IMR-90 (cell line): ENCODE data around the gene CMTR1. TPM values are rescaled to one million over a fixed set of nuclear protein-coding genes. Genes with fewer than 3 reads are reported as not detected.

Experiments
- ATAC-seq: fragments of 200-7000 bp; cut with Tn5 transposase; 2 replicates; pipeline ENCODE4 v1.9.1; 2020; ENCODE audit warnings: low read depth, mild to moderate bottlenecking, moderate library complexity
- BruUV-seq: library from RNA; stranded (reverse); fragments of 400-500 nt; replicated peaks from 2 replicates; lab custom pipeline; 2021; lab: Mats Ljungman, UMichigan
- CTCF ChIA-PET: fragments of 300-600 bp; formaldehyde crosslinking; extraction: SDS; loops from one replicate; lab custom pipeline; 2021; ENCODE audit warnings: antibody characterized with exemption; lab: Yijun Ruan, JAX
- POLR2A ChIA-PET: fragments of 300-600 bp; sonication (Branson Sonifier 250); formaldehyde crosslinking; loops from one replicate; lab custom pipeline; 2022; ENCODE audit warnings: antibody characterized with exemption; ENCODE audit not compliant: unreplicated experiment; lab: Charles Lee
- DNase-seq: peaks from one replicate; pipeline ENCODE4 v3.0.0; 2013
- H2AFZ ChIP-seq: replicated peaks from 2 replicates; pipeline ENCODE3; 2013; ENCODE audit warnings: low read length, mild to moderate bottlenecking; ENCODE audit not compliant: poor library complexity
- H2AK5ac ChIP-seq: 2 replicates; pipeline ENCODE4 v1.6.1; 2013; ENCODE audit warnings: low read depth, low read length, inconsistent platforms
- H2AK9ac ChIP-seq: replicated peaks from 2 replicates; pipeline ENCODE3; 2013; ENCODE audit warnings: mild to moderate bottlenecking, low read depth, low read length, moderate library complexity; ENCODE audit not compliant: poor library complexity
- H2BK120ac ChIP-seq: 2 replicates; pipeline ENCODE4 v1.6.1; 2013; ENCODE audit warnings: low read depth, low read length, inconsistent platforms
- H2BK15ac ChIP-seq: 3 replicates; pipeline ENCODE4 v1.6.1; 2013; ENCODE audit warnings: low read depth, low read length, inconsistent platforms
- H2BK20ac ChIP-seq: 2 replicates; pipeline ENCODE4 v1.6.1; 2013; ENCODE audit warnings: low read depth, mild to moderate bottlenecking, inconsistent platforms, low read length, moderate library complexity
- H2BK5ac ChIP-seq: 2 replicates; pipeline ENCODE4 v1.6.1; 2013; ENCODE audit warnings: mild to moderate bottlenecking, low read depth, low read length, inconsistent platforms; ENCODE audit not compliant: poor library complexity, severe bottlenecking
- H3K14ac ChIP-seq: replicated peaks from 2 replicates; pipeline ENCODE4 v1.6.1; 2013; ENCODE audit warnings: low read depth, low read length, inconsistent platforms
- H3K18ac ChIP-seq: 2 replicates; pipeline ENCODE4 v1.6.1; 2013; ENCODE audit warnings: low read depth, low read length, control low read depth
- H3K23ac ChIP-seq: 2 replicates; pipeline ENCODE4 v1.6.1; 2013; ENCODE audit warnings: low read depth, low read length, inconsistent platforms
- H3K27ac ChIP-seq: 2 replicates; pipeline ENCODE4 v1.5.1; 2013; ENCODE audit warnings: mild to moderate bottlenecking, control low read depth, low read length; ENCODE audit not compliant: insufficient read depth
- H3K27me3 ChIP-seq: 2 replicates; pipeline ENCODE4 v1.6.1; 2013; ENCODE audit warnings: low read length; ENCODE audit not compliant: control insufficient read depth, insufficient read depth
- H3K36me3 ChIP-seq: 2 replicates; pipeline ENCODE4 v1.6.1; 2013; ENCODE audit warnings: low read length, mixed read lengths; ENCODE audit not compliant: control insufficient read depth, insufficient read depth
- H3K4ac ChIP-seq: 2 replicates; pipeline ENCODE4 v1.6.1; 2013; ENCODE audit warnings: low read depth, low read length, inconsistent platforms
- H3K4me1 ChIP-seq: 2 replicates; pipeline ENCODE4 v1.6.1; 2013; ENCODE audit warnings: low read length, mixed read lengths; ENCODE audit not compliant: control insufficient read depth, insufficient read depth
- H3K4me2 ChIP-seq: 2 replicates; pipeline ENCODE4 v1.6.1; 2013; ENCODE audit warnings: low read depth, mild to moderate bottlenecking, control low read depth, low read length, moderate library complexity
- H3K4me3 ChIP-seq: 2 replicates; pipeline ENCODE4 v1.5.1; 2013; ENCODE audit warnings: low read depth, mild to moderate bottlenecking, control low read depth, low read length, moderate library complexity; ENCODE audit not compliant: insufficient read depth
- H3K56ac ChIP-seq: 2 replicates; pipeline ENCODE4 v1.6.1; 2013; ENCODE audit warnings: low read length, inconsistent platforms; ENCODE audit not compliant: insufficient read depth; ENCODE audit errors: extremely low read depth
- H3K79me1 ChIP-seq, 2 experiments: 2 replicates each; pipeline ENCODE4 v1.6.1; 2013; ENCODE audit warnings: low read length in 2 of 2, inconsistent platforms in 1 of 2, low read depth in 1 of 2
- H3K9ac ChIP-seq: 2 replicates; pipeline ENCODE4 v1.6.1; 2013; ENCODE audit warnings: low read depth, low read length, control low read depth
- H3K9me1 ChIP-seq: 2 replicates; pipeline ENCODE4 v1.6.1; 2013; ENCODE audit warnings: low read length, inconsistent platforms; ENCODE audit not compliant: insufficient read depth
- H3K9me3 ChIP-seq: 2 replicates; pipeline ENCODE4 v1.6.1; 2013; ENCODE audit warnings: low read length; ENCODE audit not compliant: control insufficient read depth, insufficient read depth
- H4K20me1 ChIP-seq: 2 replicates; pipeline ENCODE4 v1.6.1; 2013; ENCODE audit warnings: low read length, inconsistent platforms; ENCODE audit not compliant: insufficient read depth
- H4K5ac ChIP-seq: 2 replicates; pipeline ENCODE4 v1.6.1; 2013; ENCODE audit warnings: mild to moderate bottlenecking, low read depth, low read length, control low read depth
- H4K8ac ChIP-seq, 2 experiments: 2 replicates each; pipeline ENCODE4 v1.6.1; 2013; ENCODE audit warnings: low read depth in 2 of 2, low read length in 2 of 2, control low read depth in 1 of 2, inconsistent platforms in 1 of 2
- H4K91ac ChIP-seq: 2 replicates; pipeline ENCODE4 v1.6.1; 2013; ENCODE audit warnings: low read depth, low read length, inconsistent platforms; ENCODE audit not compliant: insufficient read depth
- MAZ ChIP-seq: IDR thresholded peaks from 2 replicates; pipeline ENCODE4 v1.6.1; 2012; ENCODE audit warnings: low read depth, mild to moderate bottlenecking, low read length, improper control_type of control experiment, moderate library complexity, borderline replicate concordance
- NFE2L2 ChIP-seq: fragments of 150-350 bp; IDR thresholded peaks from 2 replicates; pipeline ENCODE4 v1.6.1; 2016; ENCODE audit warnings: low read depth, mild to moderate bottlenecking, low read length
- POLR2A ChIP-seq: IDR thresholded peaks from 2 replicates; pipeline ENCODE4 v1.6.1; 2012; ENCODE audit warnings: mild to moderate bottlenecking, low read depth, low read length
- WGBS, 2 experiments: methylation state at CpG; one replicate each; pipeline versions ENCODE4 v1.1.5 to v1.1.7; 2013; ENCODE audit warnings: missing lambda C conversion rate in 2 of 2; ENCODE audit not compliant: insufficient read length in 1 of 2; ENCODE audit errors: extremely low coverage in 2 of 2; 5-methylcytosine and 5-hydroxymethylcytosine counted together
- dilution Hi-C: fragments of 300-500 bp; cut with HindIII; formaldehyde crosslinking; loops from one replicate; pipeline ENCODE4 v1.14.3; 2018; ENCODE audit warnings: low sequenced_read_pairs; ENCODE audit not compliant: unreplicated experiment
- in situ Hi-C: fragments of 300-500 bp; cut with MboI; formaldehyde crosslinking; loops from 3 replicates; pipeline ENCODE4 v1.14.3; 2019; ENCODE audit warnings: low sequenced_read_pairs, inconsistent platforms, mixed read lengths
- intact Hi-C: fragments of 100-400 bp; cut with micrococcal nuclease; formaldehyde crosslinking; loops from 2 replicates; pipeline ENCODE4 v1.10.0; 2022
- polyA plus RNA-seq, 3 experiments: library from polyadenylated mRNA; depleted of rRNA; stranded (reverse); fragments of >200 nt; gene quantifications; 2 replicates each; pipeline ENCODE4 v1.2.3, GENCODE V29; 2012; ENCODE audit warnings: low replicate concordance in 1 of 3
- total RNA-seq: library from RNA; depleted of rRNA; stranded (reverse); fragments of >200 nt; gene quantifications from 2 replicates; pipeline ENCODE4 v1.2.3, GENCODE V29; 2012; rRNA removed

CMTR1 gene
- total and polyA plus RNA-seq, 2 of the 4 experiments (the other 2 are of a cell fraction) = 22.6 to 30.1 TPM

DNA sequence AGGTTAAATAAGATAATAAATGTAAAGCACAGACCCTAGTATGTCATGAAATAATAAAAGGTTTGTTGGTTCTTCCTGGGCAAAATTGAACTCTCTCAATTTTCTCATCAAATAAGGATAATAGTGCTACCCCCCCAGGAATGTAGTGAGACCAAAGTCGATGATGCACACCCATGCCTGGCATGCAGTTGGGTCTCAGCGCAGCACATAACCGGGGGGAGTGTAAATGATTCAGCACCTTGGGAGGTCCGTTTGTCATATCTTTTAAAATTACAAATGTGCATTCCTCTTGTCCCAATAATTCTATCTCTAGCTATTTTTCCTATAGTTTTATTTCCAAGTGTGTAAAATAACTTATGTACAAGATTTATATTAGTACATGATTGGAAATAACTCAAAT lies 98.0 kb downstream of the CMTR1 start:
- Histone ChIP-seq H2AK9ac (no peak overlapping the region), H3K9ac (no peak overlapping the region), H3K27ac (no peak overlapping the region), H3K27me3 (peaks cover 85% of the 10 kb centered on the region), H2AFZ (no peak overlapping the region), H3K9me3 (no peaks in the 10 kb centered on the region), H3K4me1 (peaks cover 2% of the 10 kb centered on the region; the same call in 1 of the 2 replicates), H3K4me3 (no peak overlapping the region), H2BK120ac (no peak overlapping the region), H3K4me2 (no peak overlapping the region), H3K56ac (no peak overlapping the region), H2BK5ac (no peak overlapping the region), H3K4ac (no peak overlapping the region), H4K91ac (no peak overlapping the region), H2BK15ac (no peak overlapping the region), H4K5ac (no peak overlapping the region), H3K18ac (no peak overlapping the region), H2AK5ac (no peak overlapping the region), H4K8ac (no peak overlapping the region), H3K79me1 (no peaks in the 10 kb centered on the region), H3K14ac (no peak overlapping the region), H4K20me1 (peaks cover 8% of the 10 kb centered on the region; the same call in 1 of the 2 replicates), H3K36me3 (no peaks in the 10 kb centered on the region), H3K23ac (no peak overlapping the region), H3K9me1 (no peaks in the 10 kb centered on the region), H2BK20ac (no peak overlapping the region)
- no peak for TF ChIP-seq NFE2L2
- TF ChIP-seq MAZ = peak; percentile 50; the same call in 1 of the 2 replicates
- TF ChIP-seq POLR2A = no peak
- intact Hi-C loops (no loop called here), in situ Hi-C loops (no loop called here), dilution Hi-C loops (no loop called here)
- WGBS, 2 experiments = no CpG with 5 or more reads among the region's 4 CpGs
- no TSS peak for BruUV-seq
- ATAC-seq = peak; percentile 35; the same call in 1 of the 2 replicates
- ChIA-PET CTCF (no interaction called here), POLR2A (no interaction called here)
- peak; percentile 43 for DNase-seq

Other genes with a start within 250 kb of the CMTR1 start
- 6.6 and 7.5 TPM in 2 replicates for gene TBC1D22B, start 175.4 kb upstream of the CMTR1 start, total RNA-seq
- gene TBC1D22B, start 175.4 kb upstream of the CMTR1 start, polyA plus RNA-seq (2012; rRNA removed) = 7.1 and 7.5 TPM in 2 replicates
- gene TMEM217, start 175.1 kb upstream of the CMTR1 start, total RNA-seq = 1.4 TPM in 2 replicates
- gene TMEM217, start 175.1 kb upstream of the CMTR1 start, polyA plus RNA-seq (2012; rRNA removed) = 2.5 and 3.5 TPM in 2 replicates
- gene RNF8, start 79.2 kb upstream of the CMTR1 start, total RNA-seq = 17.9 and 26.7 TPM in 2 replicates
- gene RNF8, start 79.2 kb upstream of the CMTR1 start, polyA plus RNA-seq (2012; rRNA removed) = 14.6 and 16.5 TPM in 2 replicates
- gene CCDC167, start 66.7 kb downstream of the CMTR1 start, total RNA-seq = 35.8 and 59.4 TPM in 2 replicates
- gene CCDC167, start 66.7 kb downstream of the CMTR1 start, polyA plus RNA-seq (2012; rRNA removed) = 78.2 and 96.8 TPM in 2 replicates